ENCODE data around the gene ST6GAL1. TPM values are rescaled to one million over a fixed set of nuclear protein-coding genes. Genes with fewer than 3 reads are reported as not detected.

ST6GAL1 gene
- total and polyA plus RNA-seq, 2 experiments from 2014 or later: 17.6 to 65.1 TPM

DNA sequence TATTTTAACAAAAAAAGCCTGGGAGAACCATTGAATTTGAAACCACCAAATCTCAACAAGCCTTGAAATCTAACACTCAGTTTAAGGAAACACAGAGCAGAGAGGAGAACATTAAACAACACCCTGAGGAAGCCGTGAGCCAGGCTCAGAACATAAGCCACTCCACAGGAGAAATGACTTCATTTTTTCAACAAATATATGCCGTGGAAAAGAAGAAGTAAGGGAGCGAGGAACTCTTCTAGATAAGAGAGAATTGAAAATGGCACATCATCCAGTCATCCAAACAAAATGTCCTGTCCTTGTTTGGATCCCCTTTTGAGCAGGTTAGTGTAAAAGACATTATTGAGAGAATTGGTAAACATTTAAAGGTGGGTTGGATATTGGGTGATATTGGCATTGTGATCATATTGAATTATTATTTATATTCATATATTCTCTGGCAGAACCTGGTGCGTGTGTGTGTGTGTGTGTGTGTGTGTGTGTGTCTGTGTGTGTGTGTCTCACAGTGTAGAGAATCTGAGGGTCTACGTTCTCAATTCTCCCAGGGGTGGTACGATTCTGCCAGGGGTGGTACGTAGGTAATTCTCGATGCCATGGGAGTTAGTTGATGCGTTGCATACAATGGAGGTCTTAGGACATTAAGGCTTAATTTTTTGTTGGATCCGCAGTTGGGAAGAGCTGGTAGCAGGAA is 94.4 kb downstream of the ST6GAL1 start:
- Histone ChIP-seq H2AFZ (no peak overlapping the region), H4K20me1 (replicated peaks; ENCODE audit: insufficient read depth) (peaks cover 4% of the 10 kb centered on the region), H3K4me3 (no peak overlapping the region), H3K27ac (ENCODE audit: low read depth) (no peak overlapping the region), H3K27me3 (ENCODE audit: insufficient read depth) (no peaks in the 10 kb centered on the region), H3F3A (replicated peaks; ENCODE audit: low read depth) (no peaks in the 10 kb centered on the region), H3K36me3 (ENCODE audit: insufficient read depth) (peaks cover 4% of the 10 kb centered on the region; the same call in 1 of the 2 replicates), H3K9me2 (ENCODE audit: insufficient read depth) (no peaks in the 10 kb centered on the region), H3K4me2 (no peak overlapping the region), H3K79me2 (replicated peaks; ENCODE audit: insufficient read depth) (peaks cover 11% of the 10 kb centered on the region), H3K4me1 (ENCODE audit: insufficient read depth) (0 out of 2 replicates have a peak, but pooled peaks cover 3% of the 10 kb centered on the region)
- DNase-seq (ENCODE audit: low spot score) (no peak), ATAC-seq (no peak)
- TF ChIP-seq JUNB (IDR thresholded peaks at IDR 0.05; ENCODE audit: unreplicated experiment) (no peak), STAT1 (IDR thresholded peaks at IDR 0.05; ENCODE audit: unreplicated experiment) (no peak), NANOG (IDR thresholded peaks at IDR 0.05; ENCODE audit: borderline replicate concordance) (no peak), ZNF331 (CRISPR knock-in tag; IDR thresholded peaks at IDR 0.05; ENCODE audit: low read depth) (no peak), POLR2AphosphoS5 (IDR thresholded peaks at IDR 0.05; ENCODE audit: low read depth) (no peak), EZH2phosphoT487 (IDR thresholded peaks at IDR 0.05; ENCODE audit: unreplicated experiment) (no peak), ZNF114 (CRISPR knock-in tag; IDR thresholded peaks at IDR 0.05) (no peak), CREB1 (CRISPR knock-in tag; IDR thresholded peaks at IDR 0.05; ENCODE audit: low read depth) (no peak), EZH2 (IDR thresholded peaks at IDR 0.05; ENCODE audit: low read depth, unreplicated experiment) (no peak)
- TF ChIP-seq, protein P1, sequence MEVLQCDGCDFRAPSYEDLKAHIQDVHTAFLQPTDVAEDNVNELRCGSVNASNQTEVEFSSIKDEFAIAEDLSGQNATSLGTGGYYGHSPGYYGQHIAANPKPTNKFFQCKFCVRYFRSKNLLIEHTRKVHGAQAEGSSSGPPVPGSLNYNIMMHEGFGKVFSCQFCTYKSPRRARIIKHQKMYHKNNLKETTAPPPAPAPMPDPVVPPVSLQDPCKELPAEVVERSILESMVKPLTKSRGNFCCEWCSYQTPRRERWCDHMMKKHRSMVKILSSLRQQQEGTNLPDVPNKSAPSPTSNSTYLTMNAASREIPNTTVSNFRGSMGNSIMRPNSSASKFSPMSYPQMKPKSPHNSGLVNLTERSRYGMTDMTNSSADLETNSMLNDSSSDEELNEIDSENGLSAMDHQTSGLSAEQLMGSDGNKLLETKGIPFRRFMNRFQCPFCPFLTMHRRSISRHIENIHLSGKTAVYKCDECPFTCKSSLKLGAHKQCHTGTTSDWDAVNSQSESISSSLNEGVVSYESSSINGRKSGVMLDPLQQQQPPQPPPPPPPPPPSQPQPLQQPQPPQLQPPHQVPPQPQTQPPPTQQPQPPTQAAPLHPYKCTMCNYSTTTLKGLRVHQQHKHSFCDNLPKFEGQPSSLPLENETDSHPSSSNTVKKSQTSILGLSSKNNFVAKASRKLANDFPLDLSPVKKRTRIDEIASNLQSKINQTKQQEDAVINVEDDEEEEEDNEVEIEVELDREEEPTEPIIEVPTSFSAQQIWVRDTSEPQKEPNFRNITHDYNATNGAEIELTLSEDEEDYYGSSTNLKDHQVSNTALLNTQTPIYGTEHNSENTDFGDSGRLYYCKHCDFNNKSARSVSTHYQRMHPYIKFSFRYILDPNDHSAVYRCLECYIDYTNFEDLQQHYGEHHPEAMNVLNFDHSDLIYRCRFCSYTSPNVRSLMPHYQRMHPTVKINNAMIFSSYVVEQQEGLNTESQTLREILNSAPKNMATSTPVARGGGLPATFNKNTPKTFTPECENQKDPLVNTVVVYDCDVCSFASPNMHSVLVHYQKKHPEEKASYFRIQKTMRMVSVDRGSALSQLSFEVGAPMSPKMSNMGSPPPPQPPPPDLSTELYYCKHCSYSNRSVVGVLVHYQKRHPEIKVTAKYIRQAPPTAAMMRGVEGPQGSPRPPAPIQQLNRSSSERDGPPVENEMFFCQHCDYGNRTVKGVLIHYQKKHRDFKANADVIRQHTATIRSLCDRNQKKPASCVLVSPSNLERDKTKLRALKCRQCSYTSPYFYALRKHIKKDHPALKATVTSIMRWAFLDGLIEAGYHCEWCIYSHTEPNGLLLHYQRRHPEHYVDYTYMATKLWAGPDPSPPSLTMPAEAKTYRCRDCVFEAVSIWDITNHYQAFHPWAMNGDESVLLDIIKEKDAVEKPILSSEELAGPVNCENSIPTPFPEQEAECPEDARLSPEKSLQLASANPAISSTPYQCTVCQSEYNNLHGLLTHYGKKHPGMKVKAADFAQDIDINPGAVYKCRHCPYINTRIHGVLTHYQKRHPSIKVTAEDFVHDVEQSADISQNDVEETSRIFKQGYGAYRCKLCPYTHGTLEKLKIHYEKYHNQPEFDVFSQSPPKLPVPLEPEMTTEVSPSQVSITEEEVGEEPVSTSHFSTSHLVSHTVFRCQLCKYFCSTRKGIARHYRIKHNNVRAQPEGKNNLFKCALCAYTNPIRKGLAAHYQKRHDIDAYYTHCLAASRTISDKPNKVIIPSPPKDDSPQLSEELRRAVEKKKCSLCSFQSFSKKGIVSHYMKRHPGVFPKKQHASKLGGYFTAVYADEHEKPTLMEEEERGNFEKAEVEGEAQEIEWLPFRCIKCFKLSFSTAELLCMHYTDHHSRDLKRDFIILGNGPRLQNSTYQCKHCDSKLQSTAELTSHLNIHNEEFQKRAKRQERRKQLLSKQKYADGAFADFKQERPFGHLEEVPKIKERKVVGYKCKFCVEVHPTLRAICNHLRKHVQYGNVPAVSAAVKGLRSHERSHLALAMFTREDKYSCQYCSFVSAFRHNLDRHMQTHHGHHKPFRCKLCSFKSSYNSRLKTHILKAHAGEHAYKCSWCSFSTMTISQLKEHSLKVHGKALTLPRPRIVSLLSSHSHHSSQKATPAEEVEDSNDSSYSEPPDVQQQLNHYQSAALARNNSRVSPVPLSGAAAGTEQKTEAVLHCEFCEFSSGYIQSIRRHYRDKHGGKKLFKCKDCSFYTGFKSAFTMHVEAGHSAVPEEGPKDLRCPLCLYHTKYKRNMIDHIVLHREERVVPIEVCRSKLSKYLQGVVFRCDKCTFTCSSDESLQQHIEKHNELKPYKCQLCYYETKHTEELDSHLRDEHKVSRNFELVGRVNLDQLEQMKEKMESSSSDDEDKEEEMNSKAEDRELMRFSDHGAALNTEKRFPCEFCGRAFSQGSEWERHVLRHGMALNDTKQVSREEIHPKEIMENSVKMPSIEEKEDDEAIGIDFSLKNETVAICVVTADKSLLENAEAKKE (CRISPR knock-in tag; IDR thresholded peaks at IDR 0.05): no peak
- TF ChIP-seq, protein P2, sequence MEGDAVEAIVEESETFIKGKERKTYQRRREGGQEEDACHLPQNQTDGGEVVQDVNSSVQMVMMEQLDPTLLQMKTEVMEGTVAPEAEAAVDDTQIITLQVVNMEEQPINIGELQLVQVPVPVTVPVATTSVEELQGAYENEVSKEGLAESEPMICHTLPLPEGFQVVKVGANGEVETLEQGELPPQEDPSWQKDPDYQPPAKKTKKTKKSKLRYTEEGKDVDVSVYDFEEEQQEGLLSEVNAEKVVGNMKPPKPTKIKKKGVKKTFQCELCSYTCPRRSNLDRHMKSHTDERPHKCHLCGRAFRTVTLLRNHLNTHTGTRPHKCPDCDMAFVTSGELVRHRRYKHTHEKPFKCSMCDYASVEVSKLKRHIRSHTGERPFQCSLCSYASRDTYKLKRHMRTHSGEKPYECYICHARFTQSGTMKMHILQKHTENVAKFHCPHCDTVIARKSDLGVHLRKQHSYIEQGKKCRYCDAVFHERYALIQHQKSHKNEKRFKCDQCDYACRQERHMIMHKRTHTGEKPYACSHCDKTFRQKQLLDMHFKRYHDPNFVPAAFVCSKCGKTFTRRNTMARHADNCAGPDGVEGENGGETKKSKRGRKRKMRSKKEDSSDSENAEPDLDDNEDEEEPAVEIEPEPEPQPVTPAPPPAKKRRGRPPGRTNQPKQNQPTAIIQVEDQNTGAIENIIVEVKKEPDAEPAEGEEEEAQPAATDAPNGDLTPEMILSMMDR (conservative IDR thresholded peaks at IDR 0.05; ENCODE audit: low read depth in 2 of 2): no peak
- TF ChIP-seq, protein P3, sequence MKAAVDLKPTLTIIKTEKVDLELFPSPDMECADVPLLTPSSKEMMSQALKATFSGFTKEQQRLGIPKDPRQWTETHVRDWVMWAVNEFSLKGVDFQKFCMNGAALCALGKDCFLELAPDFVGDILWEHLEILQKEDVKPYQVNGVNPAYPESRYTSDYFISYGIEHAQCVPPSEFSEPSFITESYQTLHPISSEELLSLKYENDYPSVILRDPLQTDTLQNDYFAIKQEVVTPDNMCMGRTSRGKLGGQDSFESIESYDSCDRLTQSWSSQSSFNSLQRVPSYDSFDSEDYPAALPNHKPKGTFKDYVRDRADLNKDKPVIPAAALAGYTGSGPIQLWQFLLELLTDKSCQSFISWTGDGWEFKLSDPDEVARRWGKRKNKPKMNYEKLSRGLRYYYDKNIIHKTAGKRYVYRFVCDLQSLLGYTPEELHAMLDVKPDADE (IDR thresholded peaks at IDR 0.05): no peak
- TF ChIP-seq, protein P4, sequence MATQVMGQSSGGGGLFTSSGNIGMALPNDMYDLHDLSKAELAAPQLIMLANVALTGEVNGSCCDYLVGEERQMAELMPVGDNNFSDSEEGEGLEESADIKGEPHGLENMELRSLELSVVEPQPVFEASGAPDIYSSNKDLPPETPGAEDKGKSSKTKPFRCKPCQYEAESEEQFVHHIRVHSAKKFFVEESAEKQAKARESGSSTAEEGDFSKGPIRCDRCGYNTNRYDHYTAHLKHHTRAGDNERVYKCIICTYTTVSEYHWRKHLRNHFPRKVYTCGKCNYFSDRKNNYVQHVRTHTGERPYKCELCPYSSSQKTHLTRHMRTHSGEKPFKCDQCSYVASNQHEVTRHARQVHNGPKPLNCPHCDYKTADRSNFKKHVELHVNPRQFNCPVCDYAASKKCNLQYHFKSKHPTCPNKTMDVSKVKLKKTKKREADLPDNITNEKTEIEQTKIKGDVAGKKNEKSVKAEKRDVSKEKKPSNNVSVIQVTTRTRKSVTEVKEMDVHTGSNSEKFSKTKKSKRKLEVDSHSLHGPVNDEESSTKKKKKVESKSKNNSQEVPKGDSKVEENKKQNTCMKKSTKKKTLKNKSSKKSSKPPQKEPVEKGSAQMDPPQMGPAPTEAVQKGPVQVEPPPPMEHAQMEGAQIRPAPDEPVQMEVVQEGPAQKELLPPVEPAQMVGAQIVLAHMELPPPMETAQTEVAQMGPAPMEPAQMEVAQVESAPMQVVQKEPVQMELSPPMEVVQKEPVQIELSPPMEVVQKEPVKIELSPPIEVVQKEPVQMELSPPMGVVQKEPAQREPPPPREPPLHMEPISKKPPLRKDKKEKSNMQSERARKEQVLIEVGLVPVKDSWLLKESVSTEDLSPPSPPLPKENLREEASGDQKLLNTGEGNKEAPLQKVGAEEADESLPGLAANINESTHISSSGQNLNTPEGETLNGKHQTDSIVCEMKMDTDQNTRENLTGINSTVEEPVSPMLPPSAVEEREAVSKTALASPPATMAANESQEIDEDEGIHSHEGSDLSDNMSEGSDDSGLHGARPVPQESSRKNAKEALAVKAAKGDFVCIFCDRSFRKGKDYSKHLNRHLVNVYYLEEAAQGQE (IDR thresholded peaks at IDR 0.05; ENCODE audit: unreplicated experiment): no peak
- H3K27ac Mint-ChIP-seq: no peak overlapping the region
- peaks cover under 1% of the 10 kb centered on the region for H3K27me3 Mint-ChIP-seq (ENCODE audit: insufficient read depth, low read depth, poor library complexity)
- peaks cover 25% of the 10 kb centered on the region for H3K36me3 Mint-ChIP-seq (ENCODE audit: low read depth)
- H3K9me3 Mint-ChIP-seq: no peaks in the 10 kb centered on the region
- peaks cover 25% of the 10 kb centered on the region; the same call in 2 of the 3 replicates for H3K4me1 Mint-ChIP-seq
- H3K4me3 Mint-ChIP-seq: no peak overlapping the region
